IMR-90 (cell line): Measurements from ENCODE around the gene IFT57. TPM values are rescaled to one million over a fixed set of nuclear protein-coding genes. Genes with fewer than 3 reads are reported as not detected.

ENCODE experiments used
- ATAC-seq: fragments of 200-7000 bp; cut with Tn5 transposase; 2 replicates; pipeline ENCODE4 v1.9.1; 2020; ENCODE audit warnings: low read depth, mild to moderate bottlenecking, moderate library complexity
- BruUV-seq: library from RNA; stranded (reverse); fragments of 400-500 nt; replicated peaks from 2 replicates; lab custom pipeline; 2021; lab: Mats Ljungman, UMichigan
- CTCF ChIA-PET: fragments of 300-600 bp; formaldehyde crosslinking; extraction: SDS; loops from one replicate; lab custom pipeline; 2021; ENCODE audit warnings: antibody characterized with exemption; lab: Yijun Ruan, JAX
- POLR2A ChIA-PET: fragments of 300-600 bp; sonication (Branson Sonifier 250); formaldehyde crosslinking; loops from one replicate; lab custom pipeline; 2022; ENCODE audit warnings: antibody characterized with exemption; ENCODE audit not compliant: unreplicated experiment; lab: Charles Lee
- DNase-seq: peaks from one replicate; pipeline ENCODE4 v3.0.0; 2013
- H2AFZ ChIP-seq: replicated peaks from 2 replicates; pipeline ENCODE3; 2013; ENCODE audit warnings: low read length, mild to moderate bottlenecking; ENCODE audit not compliant: poor library complexity
- H2AK5ac ChIP-seq: 2 replicates; pipeline ENCODE4 v1.6.1; 2013; ENCODE audit warnings: low read depth, low read length, inconsistent platforms
- H2AK9ac ChIP-seq: replicated peaks from 2 replicates; pipeline ENCODE3; 2013; ENCODE audit warnings: mild to moderate bottlenecking, low read depth, low read length, moderate library complexity; ENCODE audit not compliant: poor library complexity
- H2BK120ac ChIP-seq: 2 replicates; pipeline ENCODE4 v1.6.1; 2013; ENCODE audit warnings: low read depth, low read length, inconsistent platforms
- H2BK15ac ChIP-seq: 3 replicates; pipeline ENCODE4 v1.6.1; 2013; ENCODE audit warnings: low read depth, low read length, inconsistent platforms
- H2BK20ac ChIP-seq: 2 replicates; pipeline ENCODE4 v1.6.1; 2013; ENCODE audit warnings: low read depth, mild to moderate bottlenecking, inconsistent platforms, low read length, moderate library complexity
- H2BK5ac ChIP-seq: 2 replicates; pipeline ENCODE4 v1.6.1; 2013; ENCODE audit warnings: mild to moderate bottlenecking, low read depth, low read length, inconsistent platforms; ENCODE audit not compliant: poor library complexity, severe bottlenecking
- H3K14ac ChIP-seq: replicated peaks from 2 replicates; pipeline ENCODE4 v1.6.1; 2013; ENCODE audit warnings: low read depth, low read length, inconsistent platforms
- H3K18ac ChIP-seq: 2 replicates; pipeline ENCODE4 v1.6.1; 2013; ENCODE audit warnings: low read depth, low read length, control low read depth
- H3K23ac ChIP-seq: 2 replicates; pipeline ENCODE4 v1.6.1; 2013; ENCODE audit warnings: low read depth, low read length, inconsistent platforms
- H3K27ac ChIP-seq: 2 replicates; pipeline ENCODE4 v1.5.1; 2013; ENCODE audit warnings: mild to moderate bottlenecking, control low read depth, low read length; ENCODE audit not compliant: insufficient read depth
- H3K27me3 ChIP-seq: 2 replicates; pipeline ENCODE4 v1.6.1; 2013; ENCODE audit warnings: low read length; ENCODE audit not compliant: control insufficient read depth, insufficient read depth
- H3K36me3 ChIP-seq: 2 replicates; pipeline ENCODE4 v1.6.1; 2013; ENCODE audit warnings: low read length, mixed read lengths; ENCODE audit not compliant: control insufficient read depth, insufficient read depth
- H3K4ac ChIP-seq: 2 replicates; pipeline ENCODE4 v1.6.1; 2013; ENCODE audit warnings: low read depth, low read length, inconsistent platforms
- H3K4me1 ChIP-seq: 2 replicates; pipeline ENCODE4 v1.6.1; 2013; ENCODE audit warnings: low read length, mixed read lengths; ENCODE audit not compliant: control insufficient read depth, insufficient read depth
- H3K4me2 ChIP-seq: 2 replicates; pipeline ENCODE4 v1.6.1; 2013; ENCODE audit warnings: low read depth, mild to moderate bottlenecking, control low read depth, low read length, moderate library complexity
- H3K4me3 ChIP-seq: 2 replicates; pipeline ENCODE4 v1.5.1; 2013; ENCODE audit warnings: low read depth, mild to moderate bottlenecking, control low read depth, low read length, moderate library complexity; ENCODE audit not compliant: insufficient read depth
- H3K56ac ChIP-seq: 2 replicates; pipeline ENCODE4 v1.6.1; 2013; ENCODE audit warnings: low read length, inconsistent platforms; ENCODE audit not compliant: insufficient read depth; ENCODE audit errors: extremely low read depth
- H3K79me1 ChIP-seq, 2 experiments: 2 replicates each; pipeline ENCODE4 v1.6.1; 2013; ENCODE audit warnings: low read length in 2 of 2, inconsistent platforms in 1 of 2, low read depth in 1 of 2
- H3K9ac ChIP-seq: 2 replicates; pipeline ENCODE4 v1.6.1; 2013; ENCODE audit warnings: low read depth, low read length, control low read depth
- H3K9me1 ChIP-seq: 2 replicates; pipeline ENCODE4 v1.6.1; 2013; ENCODE audit warnings: low read length, inconsistent platforms; ENCODE audit not compliant: insufficient read depth
- H3K9me3 ChIP-seq: 2 replicates; pipeline ENCODE4 v1.6.1; 2013; ENCODE audit warnings: low read length; ENCODE audit not compliant: control insufficient read depth, insufficient read depth
- H4K20me1 ChIP-seq: 2 replicates; pipeline ENCODE4 v1.6.1; 2013; ENCODE audit warnings: low read length, inconsistent platforms; ENCODE audit not compliant: insufficient read depth
- H4K5ac ChIP-seq: 2 replicates; pipeline ENCODE4 v1.6.1; 2013; ENCODE audit warnings: mild to moderate bottlenecking, low read depth, low read length, control low read depth
- H4K8ac ChIP-seq, 2 experiments: 2 replicates each; pipeline ENCODE4 v1.6.1; 2013; ENCODE audit warnings: low read depth in 2 of 2, low read length in 2 of 2, control low read depth in 1 of 2, inconsistent platforms in 1 of 2
- H4K91ac ChIP-seq: 2 replicates; pipeline ENCODE4 v1.6.1; 2013; ENCODE audit warnings: low read depth, low read length, inconsistent platforms; ENCODE audit not compliant: insufficient read depth
- BHLHE40 ChIP-seq: fragments of 150-350 bp; IDR thresholded peaks from 2 replicates; pipeline ENCODE4 v1.6.1; 2016; ENCODE audit warnings: mild to moderate bottlenecking, low read depth, low read length
- CEBPB ChIP-seq: IDR thresholded peaks from 2 replicates; pipeline ENCODE4 v1.6.1; 2012; ENCODE audit warnings: low read depth, low read length, improper control_type of control experiment
- CHD1 ChIP-seq: IDR thresholded peaks from 2 replicates; pipeline ENCODE4 v1.6.1; 2012; ENCODE audit warnings: low read depth, low read length, improper control_type of control experiment
- CTCF ChIP-seq: conservative IDR thresholded peaks from 2 replicates; pipeline ENCODE4 v1.5.1; 2012; ENCODE audit warnings: mild to moderate bottlenecking, low read depth, low read length, improper control_type of control experiment
- ELK1 ChIP-seq: fragments of 150-350 bp; IDR thresholded peaks from 2 replicates; pipeline ENCODE4 v1.6.1; 2016; ENCODE audit warnings: low read depth, mild to moderate bottlenecking, low read length, moderate library complexity, borderline replicate concordance
- FOS ChIP-seq: fragments of 150-350 bp; IDR thresholded peaks from 2 replicates; pipeline ENCODE4 v1.6.1; 2016; ENCODE audit warnings: low read depth, low read length
- MAFK ChIP-seq: IDR thresholded peaks from 2 replicates; pipeline ENCODE4 v1.6.1; 2012; ENCODE audit warnings: low read depth, low read length, improper control_type of control experiment
- MAZ ChIP-seq: IDR thresholded peaks from 2 replicates; pipeline ENCODE4 v1.6.1; 2012; ENCODE audit warnings: low read depth, mild to moderate bottlenecking, low read length, improper control_type of control experiment, moderate library complexity, borderline replicate concordance
- MXI1 ChIP-seq: IDR thresholded peaks from 2 replicates; pipeline ENCODE4 v1.6.1; 2012; ENCODE audit warnings: low read depth, mild to moderate bottlenecking, low read length, moderate library complexity, borderline replicate concordance
- NFE2L2 ChIP-seq: fragments of 150-350 bp; IDR thresholded peaks from 2 replicates; pipeline ENCODE4 v1.6.1; 2016; ENCODE audit warnings: low read depth, mild to moderate bottlenecking, low read length
- POLR2A ChIP-seq: IDR thresholded peaks from 2 replicates; pipeline ENCODE4 v1.6.1; 2012; ENCODE audit warnings: mild to moderate bottlenecking, low read depth, low read length
- RAD21 ChIP-seq: IDR thresholded peaks from 2 replicates; pipeline ENCODE4 v1.6.1; 2012; ENCODE audit warnings: low read length, improper control_type of control experiment
- RCOR1 ChIP-seq: IDR thresholded peaks from 2 replicates; pipeline ENCODE4 v1.6.1; 2012; ENCODE audit warnings: mild to moderate bottlenecking, low read length, improper control_type of control experiment; ENCODE audit not compliant: insufficient replicate concordance
- RFX5 ChIP-seq: IDR thresholded peaks from 2 replicates; pipeline ENCODE4 v1.8.0; 2012; ENCODE audit warnings: low read depth, mild to moderate bottlenecking, low read length, moderate library complexity
- SMC3 ChIP-seq: fragments of 150-350 bp; IDR thresholded peaks from 2 replicates; pipeline ENCODE4 v1.6.1; 2016; ENCODE audit warnings: low read depth, mild to moderate bottlenecking, antibody characterized with exemption, low read length, moderate library complexity
- WGBS, 2 experiments: methylation state at CpG; one replicate each; pipeline versions ENCODE4 v1.1.5 to v1.1.7; 2013; ENCODE audit warnings: missing lambda C conversion rate in 2 of 2; ENCODE audit not compliant: insufficient read length in 1 of 2; ENCODE audit errors: extremely low coverage in 2 of 2; 5-methylcytosine and 5-hydroxymethylcytosine counted together
- dilution Hi-C: fragments of 300-500 bp; cut with HindIII; formaldehyde crosslinking; loops from one replicate; pipeline ENCODE4 v1.14.3; 2018; ENCODE audit warnings: low sequenced_read_pairs; ENCODE audit not compliant: unreplicated experiment
- in situ Hi-C: fragments of 300-500 bp; cut with MboI; formaldehyde crosslinking; loops from 3 replicates; pipeline ENCODE4 v1.14.3; 2019; ENCODE audit warnings: low sequenced_read_pairs, inconsistent platforms, mixed read lengths
- intact Hi-C: fragments of 100-400 bp; cut with micrococcal nuclease; formaldehyde crosslinking; loops from 2 replicates; pipeline ENCODE4 v1.10.0; 2022
- polyA plus RNA-seq, 3 experiments: library from polyadenylated mRNA; depleted of rRNA; stranded (reverse); fragments of >200 nt; gene quantifications; 2 replicates each; pipeline ENCODE4 v1.2.3, GENCODE V29; 2012; ENCODE audit warnings: low replicate concordance in 1 of 3
- total RNA-seq: library from RNA; depleted of rRNA; stranded (reverse); fragments of >200 nt; gene quantifications from 2 replicates; pipeline ENCODE4 v1.2.3, GENCODE V29; 2012

IFT57 gene
- total and polyA plus RNA-seq, 2 of the 4 experiments (the other 2 are of a cell fraction): 30.0 to 35.3 TPM

GRCh38 chr3:108157273-108157672, 65.0 kb downstream of the IFT57 start:
- WGBS, 2 experiments: no CpG with 5 or more reads among the region's 2 CpGs

More at GRCh38 chr3:108157273-108157672, 65.0 kb downstream of the IFT57 start:
- Histone ChIP-seq H4K20me1 (no peaks in the 10 kb centered on the region), H2AK5ac (no peak overlapping the region), H2AFZ (no peak overlapping the region), H3K27ac (no peak overlapping the region), H3K79me1 (no peaks in the 10 kb centered on the region), H4K91ac (no peak overlapping the region), H3K9me1 (peaks cover 4% of the 10 kb centered on the region; the same call in 1 of the 2 replicates), H3K56ac (no peak overlapping the region), H2BK20ac (no peak overlapping the region), H2AK9ac (no peak overlapping the region), H2BK15ac (no peak overlapping the region), H4K5ac (no peak overlapping the region), H4K8ac (no peak overlapping the region), H3K9ac (no peak overlapping the region), H3K27me3 (no peaks in the 10 kb centered on the region), H3K9me3 (no peaks in the 10 kb centered on the region), H3K18ac (no peak overlapping the region), H2BK120ac (no peak overlapping the region), H3K4ac (no peak overlapping the region), H3K23ac (no peak overlapping the region), H3K4me1 (peaks cover 13% of the 10 kb centered on the region), H2BK5ac (no peak overlapping the region), H3K36me3 (peaks cover under 1% of the 10 kb centered on the region; the same call in 1 of the 2 replicates), H3K14ac (no peak overlapping the region), H3K4me2 (no peak overlapping the region), H3K4me3 (no peak overlapping the region)
- no peak for TF ChIP-seq MAFK
- TF ChIP-seq MXI1: no peak
- TF ChIP-seq ELK1: no peak
- TF ChIP-seq SMC3: no peak
- no peak for TF ChIP-seq RFX5
- no peak for TF ChIP-seq MAZ
- no peak for TF ChIP-seq FOS
- no peak for TF ChIP-seq CTCF
- no peak for TF ChIP-seq POLR2A
- no peak for TF ChIP-seq CEBPB
- no peak for TF ChIP-seq BHLHE40
- TF ChIP-seq NFE2L2: no peak
- TF ChIP-seq RAD21: no peak
- TF ChIP-seq RCOR1: no peak
- no peak for TF ChIP-seq CHD1
- ChIA-PET CTCF (interaction anchor here (0.7 kb wide), 1 partner anchor 22 kb away, joined by 3 read pairs; no protein-coding TSS in a partner anchor), POLR2A (no interaction called here)
- in situ Hi-C loops (no loop called here), intact Hi-C loops (loop anchor here (10.0 kb wide), 1 partner anchor 248 kb away; no protein-coding TSS in a partner anchor), dilution Hi-C loops (no loop called here)
- no TSS peak for BruUV-seq
- no peak for DNase-seq
- ATAC-seq: no peak
